GM12874 (cell line): ENCODE data around the gene SSH2.

Experiments
- CTCF ChIP-seq: IDR thresholded peaks from 2 replicates; pipeline ENCODE4 v1.5.1; 2011; ENCODE audit warnings: low read depth, mild to moderate bottlenecking, control low read depth, low read length, moderate library complexity; ENCODE audit not compliant: insufficient read depth

SSH2 gene

GRCh38 chr17:29847527-29848400, 82.3 kb downstream of the SSH2 start:
- no peak for TF ChIP-seq CTCF

- no peak for TF ChIP-seq CTCF
Measured at GRCh38 chr17:29847118-29847517, 82.9 kb downstream of the SSH2 start.

GRCh38 chr17:29846298-29846697, 83.7 kb downstream of the SSH2 start:
- no peak for TF ChIP-seq CTCF

- no peak for TF ChIP-seq CTCF
Measured at GRCh38 chr17:29844339-29845048, 85.5 kb downstream of the SSH2 start.

- TF ChIP-seq CTCF = no peak
Measured at GRCh38 chr17:29840884-29841283, 89.1 kb downstream of the SSH2 start.

- TF ChIP-seq CTCF = no peak
Measured at GRCh38 chr17:29839656-29840055, 90.4 kb downstream of the SSH2 start.

GRCh38 chr17:29838961-29839360, 91.1 kb downstream of the SSH2 start:
- TF ChIP-seq CTCF = no peak
